ENCODE data around the gene ANKS1B.

The ANKS1B gene

GRCh38 chr12:99026332-99027054 lies 958.2 kb downstream of the ANKS1B start:
- Histone ChIP-seq H3K9me3 (ENCODE audit: low read length) (no peaks in the 10 kb centered on the region), H3K36me3 (ENCODE audit: insufficient read depth, low read length) (no peaks in the 10 kb centered on the region), H3K4me2 (ENCODE audit: low read length) (no peak overlapping the region), H3K4me3 (ENCODE audit: low read depth, low read length, poor library complexity, severe bottlenecking) (no peak overlapping the region), H3K9me2 (ENCODE audit: low read depth, low read length) (no peaks in the 10 kb centered on the region), H3K9ac (ENCODE audit: low read length) (no peak overlapping the region), H3F3A (ENCODE audit: insufficient read depth, low read length) (no peaks in the 10 kb centered on the region), H3K4me1 (ENCODE audit: insufficient read depth, low read length, severe bottlenecking) (no peaks in the 10 kb centered on the region), H3K27me3 (ENCODE audit: insufficient read depth, low read length) (no peaks in the 10 kb centered on the region), H3K27ac (ENCODE audit: low read depth, low read length, poor library complexity, severe bottlenecking) (no peak overlapping the region), H3K79me2 (ENCODE audit: insufficient read depth, low read length) (no peaks in the 10 kb centered on the region), H4K20me1 (ENCODE audit: insufficient read depth, low read length) (no peaks in the 10 kb centered on the region), H2AFZ (ENCODE audit: low read length) (no peak overlapping the region)
- TF ChIP-seq EZH2 (IDR thresholded peaks at IDR 0.05; ENCODE audit: borderline replicate concordance, low read length): no peak
- no peak for TF ChIP-seq CTCF (IDR thresholded peaks at IDR 0.05; ENCODE audit: low read length)

- Histone ChIP-seq H3K27me3 (ENCODE audit: insufficient read depth, low read length) (no peaks in the 10 kb centered on the region), H3F3A (ENCODE audit: insufficient read depth, low read length) (no peaks in the 10 kb centered on the region), H3K9ac (ENCODE audit: low read length) (no peak overlapping the region), H4K20me1 (ENCODE audit: insufficient read depth, low read length) (no peaks in the 10 kb centered on the region), H3K27ac (ENCODE audit: low read depth, low read length, poor library complexity, severe bottlenecking) (no peak overlapping the region), H3K4me3 (ENCODE audit: low read depth, low read length, poor library complexity, severe bottlenecking) (no peak overlapping the region), H3K79me2 (ENCODE audit: insufficient read depth, low read length) (no peaks in the 10 kb centered on the region), H2AFZ (ENCODE audit: low read length) (no peak overlapping the region), H3K4me2 (ENCODE audit: low read length) (no peak overlapping the region), H3K9me3 (ENCODE audit: low read length) (no peaks in the 10 kb centered on the region), H3K4me1 (ENCODE audit: insufficient read depth, low read length, severe bottlenecking) (no peaks in the 10 kb centered on the region), H3K36me3 (ENCODE audit: insufficient read depth, low read length) (no peaks in the 10 kb centered on the region), H3K9me2 (ENCODE audit: low read depth, low read length) (no peaks in the 10 kb centered on the region)
- no peak for TF ChIP-seq CTCF (IDR thresholded peaks at IDR 0.05; ENCODE audit: low read length)
- no peak for TF ChIP-seq EZH2 (IDR thresholded peaks at IDR 0.05; ENCODE audit: borderline replicate concordance, low read length)
Measured at GRCh38 chr12:99024870-99025269, 959.9 kb downstream of the ANKS1B start.

GRCh38 chr12:99024191-99024590 lies 960.5 kb downstream of the ANKS1B start:
- no peaks in the 10 kb centered on the region for H3K79me2 ChIP-seq (ENCODE audit: insufficient read depth, low read length)
- no peaks in the 10 kb centered on the region for H3K9me2 ChIP-seq (ENCODE audit: low read depth, low read length)
- H3K36me3 ChIP-seq (ENCODE audit: insufficient read depth, low read length): no peaks in the 10 kb centered on the region
- H2AFZ ChIP-seq (ENCODE audit: low read length): no peak overlapping the region
- H4K20me1 ChIP-seq (ENCODE audit: insufficient read depth, low read length): no peaks in the 10 kb centered on the region
- H3F3A ChIP-seq (ENCODE audit: insufficient read depth, low read length): no peaks in the 10 kb centered on the region
- H3K27me3 ChIP-seq (ENCODE audit: insufficient read depth, low read length): no peaks in the 10 kb centered on the region
- H3K9me3 ChIP-seq (ENCODE audit: low read length): no peaks in the 10 kb centered on the region
- H3K27ac ChIP-seq (ENCODE audit: low read depth, low read length, poor library complexity, severe bottlenecking): no peak overlapping the region
- TF ChIP-seq CTCF (IDR thresholded peaks at IDR 0.05; ENCODE audit: low read length) (no peak), EZH2 (IDR thresholded peaks at IDR 0.05; ENCODE audit: borderline replicate concordance, low read length) (no peak)
- no peak overlapping the region for H3K4me2 ChIP-seq (ENCODE audit: low read length)
- no peaks in the 10 kb centered on the region for H3K4me1 ChIP-seq (ENCODE audit: insufficient read depth, low read length, severe bottlenecking)
- no peak overlapping the region for H3K9ac ChIP-seq (ENCODE audit: low read length)
- no peak overlapping the region for H3K4me3 ChIP-seq (ENCODE audit: low read depth, low read length, poor library complexity, severe bottlenecking)

Measured in OCI-LY1 (cell line).